ENCODE results near the gene SIRT1. TPM values are rescaled to one million over a fixed set of nuclear protein-coding genes. Genes with fewer than 3 reads are reported as not detected.

SIRT1 gene
- total and polyA plus RNA-seq, 2 of the 4 experiments (the other 2 are of a cell fraction): 9.5 to 12.9 TPM

DNA sequence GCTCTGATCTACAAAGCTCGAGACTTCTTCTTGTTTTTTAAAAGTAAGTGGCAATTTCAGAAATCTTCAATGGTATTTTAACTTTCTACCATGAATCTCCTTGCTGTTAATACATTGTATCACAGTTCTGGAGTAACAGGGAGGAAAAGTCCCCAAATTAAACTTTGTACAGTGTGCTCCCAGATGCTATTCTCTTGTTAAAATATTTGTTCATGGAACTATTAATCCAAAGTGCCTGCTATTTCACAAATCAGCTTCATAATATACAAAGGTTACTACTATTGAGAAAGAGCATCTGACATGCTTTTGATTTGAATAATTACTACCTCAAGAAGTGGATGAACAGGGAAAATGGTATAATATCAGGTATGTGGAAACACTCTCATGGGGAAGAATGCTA is 36.6 kb downstream of the SIRT1 start:
- no TSS peak for BruUV-seq (replicated peaks)
- H3K9ac ChIP-seq (ENCODE audit: low read depth, low read length): no peak overlapping the region

More for the DNA sequence above, 36.6 kb downstream of the SIRT1 start:
- Histone ChIP-seq H3K56ac (ENCODE audit: extremely low read depth, insufficient read depth, low read length) (no peak overlapping the region), H4K91ac (ENCODE audit: insufficient read depth, low read depth, low read length) (no peak overlapping the region), H2BK120ac (ENCODE audit: low read depth, low read length) (no peak overlapping the region), H2AK9ac (replicated peaks; ENCODE audit: low read depth, low read length, poor library complexity) (no peak overlapping the region), H3K79me1 (ENCODE audit: low read depth in 1 of 2, low read length in 2 of 2) (peaks cover 8 to 16% of the 10 kb centered on the region in 2 experiments; a peak in 2 of 4 replicates), H3K4me1 (ENCODE audit: control insufficient read depth, insufficient read depth, low read length) (no peaks in the 10 kb centered on the region), H4K8ac (ENCODE audit: low read depth in 2 of 2, low read length in 2 of 2) (no peak overlapping the region), H3K9me3 (ENCODE audit: control insufficient read depth, insufficient read depth, low read length) (no peaks in the 10 kb centered on the region), H3K14ac (replicated peaks; ENCODE audit: low read depth, low read length) (no peak overlapping the region), H3K4ac (ENCODE audit: low read depth, low read length) (no peak overlapping the region), H3K9me1 (ENCODE audit: insufficient read depth, low read length) (no peaks in the 10 kb centered on the region), H4K20me1 (ENCODE audit: insufficient read depth, low read length) (no peaks in the 10 kb centered on the region), H4K5ac (ENCODE audit: low read depth, low read length) (no peak overlapping the region), H3K27me3 (ENCODE audit: control insufficient read depth, insufficient read depth, low read length) (no peaks in the 10 kb centered on the region), H3K4me3 (ENCODE audit: insufficient read depth, low read depth, low read length) (no peak overlapping the region), H3K27ac (ENCODE audit: insufficient read depth, low read length) (no peak overlapping the region), H3K36me3 (ENCODE audit: control insufficient read depth, insufficient read depth, low read length) (peaks cover 20% of the 10 kb centered on the region), H2BK20ac (ENCODE audit: low read depth, low read length) (no peak overlapping the region), H2BK5ac (ENCODE audit: low read depth, low read length, poor library complexity, severe bottlenecking) (no peak overlapping the region), H2AFZ (replicated peaks; ENCODE audit: low read length, poor library complexity) (no peak overlapping the region), H3K18ac (ENCODE audit: low read depth, low read length) (no peak overlapping the region), H2AK5ac (ENCODE audit: low read depth, low read length) (no peak overlapping the region), H3K23ac (ENCODE audit: low read depth, low read length) (no peak overlapping the region), H3K4me2 (ENCODE audit: low read depth, low read length) (no peak overlapping the region), H2BK15ac (ENCODE audit: low read depth, low read length) (no peak overlapping the region)
- intact Hi-C loops (cut with micrococcal nuclease) (no loop called here), dilution Hi-C loops (cut with HindIII; ENCODE audit: low sequenced_read_pairs, unreplicated experiment) (no loop called here), in situ Hi-C loops (cut with MboI; ENCODE audit: low sequenced_read_pairs) (no loop called here)
- ChIA-PET POLR2A (ENCODE audit: unreplicated experiment) (no interaction called here), CTCF (no interaction called here)
- TF ChIP-seq SMC3 (IDR thresholded peaks at IDR 0.05; ENCODE audit: low read depth, low read length): no peak
- no peak for TF ChIP-seq POLR2A (IDR thresholded peaks at IDR 0.05; ENCODE audit: low read depth, low read length)
- no peak for TF ChIP-seq MAZ (IDR thresholded peaks at IDR 0.05; ENCODE audit: borderline replicate concordance, low read depth, low read length)
- no peak for TF ChIP-seq FOS (IDR thresholded peaks at IDR 0.05; ENCODE audit: low read depth, low read length)
- no peak for TF ChIP-seq CEBPB (IDR thresholded peaks at IDR 0.05; ENCODE audit: low read depth, low read length)
- TF ChIP-seq RAD21 (IDR thresholded peaks at IDR 0.05; ENCODE audit: low read length): no peak
- no peak for TF ChIP-seq RCOR1 (IDR thresholded peaks at IDR 0.05; ENCODE audit: insufficient replicate concordance, low read length)
- TF ChIP-seq CTCF (conservative IDR thresholded peaks at IDR 0.05; ENCODE audit: low read depth, low read length): no peak
- TF ChIP-seq RFX5 (IDR thresholded peaks at IDR 0.05; ENCODE audit: low read depth, low read length): no peak
- TF ChIP-seq BHLHE40 (IDR thresholded peaks at IDR 0.05; ENCODE audit: low read depth, low read length): no peak
- no peak for TF ChIP-seq NFE2L2 (IDR thresholded peaks at IDR 0.05; ENCODE audit: low read depth, low read length)
- TF ChIP-seq MXI1 (IDR thresholded peaks at IDR 0.05; ENCODE audit: borderline replicate concordance, low read depth, low read length): no peak
- TF ChIP-seq, protein P1, sequence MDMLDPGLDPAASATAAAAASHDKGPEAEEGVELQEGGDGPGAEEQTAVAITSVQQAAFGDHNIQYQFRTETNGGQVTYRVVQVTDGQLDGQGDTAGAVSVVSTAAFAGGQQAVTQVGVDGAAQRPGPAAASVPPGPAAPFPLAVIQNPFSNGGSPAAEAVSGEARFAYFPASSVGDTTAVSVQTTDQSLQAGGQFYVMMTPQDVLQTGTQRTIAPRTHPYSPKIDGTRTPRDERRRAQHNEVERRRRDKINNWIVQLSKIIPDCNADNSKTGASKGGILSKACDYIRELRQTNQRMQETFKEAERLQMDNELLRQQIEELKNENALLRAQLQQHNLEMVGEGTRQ (IDR thresholded peaks at IDR 0.05; ENCODE audit: low read depth, low read length): no peak
- ATAC-seq (ENCODE audit: low read depth) (no peak), DNase-seq (no peak)
- WGBS, 2 experiments (ENCODE audit: extremely low coverage in 2 of 2, insufficient read length in 1 of 2): no CpG with 5 or more reads among the region's 1 CpG
